AML-193 (cell line): ENCODE measurements around the gene RYR2.
A peak's percentile ranks its signal among the peaks of the same experiment; 100 is the strongest.

Experiments used
- DNase-seq, 2 experiments: peaks; one replicate each; lab custom pipeline; 2025; lab: John Stamatoyannopoulos, UW

The RYR2 gene

GRCh38 chr1:237457573-237457972 lies 415.6 kb downstream of the RYR2 start:
- no peak for DNase-seq

- DNase-seq: no peak
Observed at GRCh38 chr1:237467320-237467719, 425.3 kb downstream of the RYR2 start.

GRCh38 chr1:237470712-237471338 lies 428.8 kb downstream of the RYR2 start:
- DNase-seq: no peak

GRCh38 chr1:237471377-237471776 lies 429.4 kb downstream of the RYR2 start:
- DNase-seq: no peak

GRCh38 chr1:237471956-237472355 lies 430.0 kb downstream of the RYR2 start:
- DNase-seq: no peak

- DNase-seq: no peak
Observed at GRCh38 chr1:237473854-237474253, 431.9 kb downstream of the RYR2 start.

- DNase-seq: no peak
Observed at GRCh38 chr1:237478082-237478481, 436.1 kb downstream of the RYR2 start.

- DNase-seq: no peak
Observed at GRCh38 chr1:237478842-237479241, 436.9 kb downstream of the RYR2 start.

- DNase-seq: no peak
Observed at GRCh38 chr1:237482777-237483176, 440.8 kb downstream of the RYR2 start.

GRCh38 chr1:237492359-237492758 lies 450.4 kb downstream of the RYR2 start:
- DNase-seq: no peak

- no peak for DNase-seq
Observed at GRCh38 chr1:237500566-237500965, 458.6 kb downstream of the RYR2 start.

- no peak for DNase-seq
Observed at GRCh38 chr1:237503292-237503691, 461.3 kb downstream of the RYR2 start.

- DNase-seq: no peak
Observed at GRCh38 chr1:237507005-237507404, 465.0 kb downstream of the RYR2 start.

- DNase-seq: no peak
Observed at GRCh38 chr1:237509748-237510147, 467.8 kb downstream of the RYR2 start.

- no peak for DNase-seq
Observed at GRCh38 chr1:237525102-237525501, 483.1 kb downstream of the RYR2 start.

- DNase-seq: no peak
Observed at GRCh38 chr1:237527761-237528160, 485.8 kb downstream of the RYR2 start.

- DNase-seq: no peak
Observed at GRCh38 chr1:237528545-237528944, 486.6 kb downstream of the RYR2 start.

- DNase-seq: no peak
Observed at GRCh38 chr1:237539055-237539454, 497.1 kb downstream of the RYR2 start.

- no peak for DNase-seq
Observed at GRCh38 chr1:237542525-237543418, 500.8 kb downstream of the RYR2 start.

- no peak for DNase-seq
Observed at GRCh38 chr1:237553078-237553477, 511.1 kb downstream of the RYR2 start.

- no peak for DNase-seq
Observed at GRCh38 chr1:237556911-237557310, 514.9 kb downstream of the RYR2 start.

GRCh38 chr1:237562242-237562823 lies 520.3 kb downstream of the RYR2 start:
- DNase-seq: peak; percentile 53 to 71

- no peak for DNase-seq
Observed at GRCh38 chr1:237565236-237565635, 523.3 kb downstream of the RYR2 start.
